Astrocyte (in vitro differentiated cells and primary cell): ENCODE results near the gene IL2RA. TPM values are rescaled to one million over a fixed set of nuclear protein-coding genes. Genes with fewer than 3 reads are reported as not detected.

Source experiments
- DNase-seq: peaks from one replicate; pipeline ENCODE4 v3.0.0-alpha.2; 2010; ENCODE audit warnings: low read depth
- FAIRE-seq: peaks from 2 replicates; lab custom pipeline; 2011; peaks lifted over from hg19 to GRCh38; lab: Jason Lieb, UNC
- H2AFZ ChIP-seq: 2 replicates; pipeline ENCODE4 v1.6.0; 2012; ENCODE audit warnings: low read depth, low read length, inconsistent platforms
- H3K27ac ChIP-seq: 2 replicates; pipeline ENCODE4 v1.5.1; 2011; ENCODE audit warnings: low read depth, low read length, inconsistent platforms
- H3K27me3 ChIP-seq: 2 replicates; pipeline ENCODE4 v1.6.0; 2011; ENCODE audit warnings: low read length, inconsistent platforms; ENCODE audit not compliant: insufficient read depth
- H3K36me3 ChIP-seq: 2 replicates; pipeline ENCODE4 v1.5.1; 2011; ENCODE audit warnings: low read length, inconsistent platforms; ENCODE audit not compliant: insufficient read depth
- H3K4me1 ChIP-seq: 2 replicates; pipeline ENCODE4 v1.5.1; 2011; ENCODE audit warnings: low read length, inconsistent platforms; ENCODE audit not compliant: insufficient read depth
- H3K4me2 ChIP-seq: 2 replicates; pipeline ENCODE4 v1.6.0; 2012; ENCODE audit warnings: low read length, inconsistent platforms
- H3K4me3 ChIP-seq: 2 replicates; pipeline ENCODE4 v1.5.1; 2011; ENCODE audit warnings: low read depth, mild to moderate bottlenecking, low read length, inconsistent platforms; ENCODE audit not compliant: insufficient read depth
- H3K79me2 ChIP-seq: 2 replicates; pipeline ENCODE4 v1.6.0; 2012; ENCODE audit warnings: mild to moderate bottlenecking, low read length, inconsistent platforms; ENCODE audit not compliant: insufficient read depth
- H3K9ac ChIP-seq: 2 replicates; pipeline ENCODE4 v1.6.0; 2012; ENCODE audit warnings: mild to moderate bottlenecking, low read length, inconsistent platforms
- H3K9me3 ChIP-seq: 2 replicates; pipeline ENCODE4 v1.5.1; 2012; ENCODE audit warnings: low read depth, mild to moderate bottlenecking, low read length, inconsistent platforms; ENCODE audit not compliant: insufficient read depth
- H4K20me1 ChIP-seq: 2 replicates; pipeline ENCODE4 v1.6.0; 2012; ENCODE audit warnings: low read length, inconsistent platforms; ENCODE audit not compliant: insufficient read depth
- H3K27ac Mint-ChIP-seq: one replicate; pipeline ENCODE4 v1.8.0; 2021; ENCODE audit warnings: mild to moderate bottlenecking, mixed read lengths; ENCODE audit not compliant: unreplicated experiment
- H3K27me3 Mint-ChIP-seq: one replicate; pipeline ENCODE4 v1.8.0; 2021; ENCODE audit warnings: low read depth, mixed read lengths; ENCODE audit not compliant: unreplicated experiment
- H3K36me3 Mint-ChIP-seq: one replicate; pipeline ENCODE4 v1.8.0; 2021; ENCODE audit warnings: low read depth, mixed read lengths; ENCODE audit not compliant: unreplicated experiment
- H3K4me1 Mint-ChIP-seq: one replicate; pipeline ENCODE4 v1.8.0; 2021; ENCODE audit warnings: low read depth, mixed read lengths; ENCODE audit not compliant: unreplicated experiment
- H3K4me3 Mint-ChIP-seq: one replicate; pipeline ENCODE4 v1.8.0; 2021; ENCODE audit warnings: mild to moderate bottlenecking, moderate library complexity, mixed read lengths; ENCODE audit not compliant: unreplicated experiment
- H3K9me3 Mint-ChIP-seq: one replicate; pipeline ENCODE4 v1.8.0; 2021; ENCODE audit warnings: mild to moderate bottlenecking, mixed read lengths; ENCODE audit not compliant: unreplicated experiment
- CTCF ChIP-seq: IDR thresholded peaks from 2 replicates; pipeline ENCODE4 v1.5.1; 2011; ENCODE audit warnings: low read depth, mild to moderate bottlenecking, inconsistent platforms, low read length, moderate library complexity; ENCODE audit not compliant: insufficient read depth
- EZH2 ChIP-seq: IDR thresholded peaks from 2 replicates; pipeline ENCODE4 v1.6.1; 2012; ENCODE audit warnings: mild to moderate bottlenecking, low read length, inconsistent platforms; ENCODE audit not compliant: insufficient read depth
- total RNA-seq: library from RNA; stranded (reverse); gene quantifications from 2 replicates; pipeline ENCODE4 v1.2.1, GENCODE V29; 2021

Gene IL2RA
- total RNA-seq, 1 donor from 2014 or later: not detected

- no peak overlapping the region for H3K9ac ChIP-seq
- TF ChIP-seq CTCF (no peak), EZH2 (no peak)
- no peaks in the 10 kb centered on the region for H3K79me2 ChIP-seq
- Mint-ChIP-seq H3K27ac (no peak overlapping the region), H3K4me1 (peaks cover 2% of the 10 kb centered on the region), H3K27me3 (peaks cover 19% of the 10 kb centered on the region), H3K9me3 (no peaks in the 10 kb centered on the region), H3K36me3 (no peaks in the 10 kb centered on the region), H3K4me3 (no peak overlapping the region)
- FAIRE-seq (no peak), DNase-seq (no peak)
- H3K4me3 ChIP-seq: no peak overlapping the region
- H3K9me3 ChIP-seq: no peaks in the 10 kb centered on the region
- H3K27ac ChIP-seq: no peak overlapping the region
- H3K27me3 ChIP-seq: no peaks in the 10 kb centered on the region
- no peaks in the 10 kb centered on the region for H4K20me1 ChIP-seq
- no peak overlapping the region for H2AFZ ChIP-seq
- no peaks in the 10 kb centered on the region for H3K36me3 ChIP-seq
- no peak overlapping the region for H3K4me2 ChIP-seq
- no peaks in the 10 kb centered on the region for H3K4me1 ChIP-seq
Measured at GRCh38 chr10:5968037-5968680, 94.0 kb downstream of the IL2RA start.

- H3K27me3 Mint-ChIP-seq: peaks cover 17% of the 10 kb centered on the region
- no peak overlapping the region for H3K4me3 Mint-ChIP-seq
- H3K27me3 ChIP-seq: no peaks in the 10 kb centered on the region
- H3K9me3 ChIP-seq: no peaks in the 10 kb centered on the region
- H3K36me3 ChIP-seq: no peaks in the 10 kb centered on the region
- no peaks in the 10 kb centered on the region for H3K9me3 Mint-ChIP-seq
- no peak overlapping the region for H3K4me2 ChIP-seq
- H3K4me1 Mint-ChIP-seq: peaks cover 2% of the 10 kb centered on the region
- no peaks in the 10 kb centered on the region for H4K20me1 ChIP-seq
- no peak overlapping the region for H3K4me3 ChIP-seq
- peaks cover 2% of the 10 kb centered on the region for H3K36me3 Mint-ChIP-seq
- TF ChIP-seq CTCF (no peak), EZH2 (no peak)
- H3K27ac Mint-ChIP-seq: no peak overlapping the region
- no peak overlapping the region for H3K9ac ChIP-seq
- FAIRE-seq (no peak), DNase-seq (no peak)
- H3K4me1 ChIP-seq: peaks cover 4% of the 10 kb centered on the region
- no peak overlapping the region for H3K27ac ChIP-seq
- H3K79me2 ChIP-seq: no peaks in the 10 kb centered on the region
- no peak overlapping the region for H2AFZ ChIP-seq
Measured at GRCh38 chr10:5965266-5965665, 96.9 kb downstream of the IL2RA start.

GRCh38 chr10:5964736-5965135 lies 97.4 kb downstream of the IL2RA start:
- peaks cover 17% of the 10 kb centered on the region for H3K27me3 Mint-ChIP-seq

More at GRCh38 chr10:5964736-5965135, 97.4 kb downstream of the IL2RA start:
- no peak for TF ChIP-seq CTCF
- TF ChIP-seq EZH2: no peak
- H3K4me1 ChIP-seq: peaks cover 6% of the 10 kb centered on the region
- no peaks in the 10 kb centered on the region for H3K27me3 ChIP-seq
- no peak overlapping the region for H3K9ac ChIP-seq
- H3K79me2 ChIP-seq: no peaks in the 10 kb centered on the region
- Mint-ChIP-seq H3K4me1 (peaks cover 2% of the 10 kb centered on the region), H3K9me3 (no peaks in the 10 kb centered on the region), H3K4me3 (no peak overlapping the region), H3K36me3 (peaks cover 3% of the 10 kb centered on the region), H3K27ac (no peak overlapping the region)
- H3K36me3 ChIP-seq: no peaks in the 10 kb centered on the region
- no peaks in the 10 kb centered on the region for H3K9me3 ChIP-seq
- no peak overlapping the region for H3K27ac ChIP-seq
- no peak overlapping the region for H3K4me2 ChIP-seq
- H4K20me1 ChIP-seq: no peaks in the 10 kb centered on the region
- no peak for DNase-seq
- H3K4me3 ChIP-seq: no peak overlapping the region
- no peak overlapping the region for H2AFZ ChIP-seq
- FAIRE-seq: no peak
